ENCODE data around the gene TINAG.

- no peak for TF ChIP-seq POLR2A (IDR thresholded peaks at IDR 0.05; ENCODE audit: low read length)
- TF ChIP-seq GATA1 (IDR thresholded peaks at IDR 0.05; ENCODE audit: low read depth, low read length), result no peak
These were observed 45.7 kb upstream of the TINAG start for GRCh38 chr6:54262499-54262898.
